Urothelium cell line (cell line): ENCODE measurements around the gene TFR2.
A peak's percentile ranks its signal among the peaks of the same experiment; 100 is the strongest.

ENCODE experiments used
- DNase-seq: peaks from one replicate; pipeline ENCODE4 v3.0.0; 2011; ENCODE audit warnings: low spot score, mixed read lengths
- FAIRE-seq: peaks from 2 replicates; lab custom pipeline; 2011; peaks lifted over from hg19 to GRCh38; lab: Jason Lieb, UNC

The TFR2 gene

GRCh38 chr7:100574362-100575205 is 66.8 kb downstream of the TFR2 start:
- FAIRE-seq (no peak), DNase-seq (no peak)

- FAIRE-seq (no peak), DNase-seq (peak; percentile 55)
Measured at GRCh38 chr7:100573691-100574361, 67.5 kb downstream of the TFR2 start, which contains the start of gene SAP25. Gene SAP25 (minus strand): TSS chr7:100573900. CDS start chr7:100573742, 158 bp downstream.

GRCh38 chr7:100572949-100573675 is 68.2 kb downstream of the TFR2 start:
- DNase-seq, result no peak
- no peak for FAIRE-seq

- no peak for DNase-seq
- peak; percentile 30 for FAIRE-seq
Measured at GRCh38 chr7:100572281-100572948, 68.9 kb downstream of the TFR2 start.

- FAIRE-seq (no peak), DNase-seq (no peak)
Measured at GRCh38 chr7:100571829-100572116, 69.6 kb downstream of the TFR2 start.

GRCh38 chr7:100570954-100571828 is 70.2 kb downstream of the TFR2 start:
- FAIRE-seq, result no peak
- peak; percentile 48 for DNase-seq
